HG02884 (cell line): Measurements from ENCODE around the gene MAEL.
"Not testable (repeated sequence)": the region's sequence is repeated elsewhere in the genome, so short reads cannot be mapped to it uniquely, and the experiment has no call there.

Source experiments
- ATAC-seq: cut with Tn5 transposase; IDR thresholded peaks from one replicate; pipeline ENCODE4 v1.9.1; 2021; ENCODE audit warnings: mild to moderate bottlenecking, moderate library complexity; ENCODE audit not compliant: unreplicated experiment

The MAEL gene

DNA sequence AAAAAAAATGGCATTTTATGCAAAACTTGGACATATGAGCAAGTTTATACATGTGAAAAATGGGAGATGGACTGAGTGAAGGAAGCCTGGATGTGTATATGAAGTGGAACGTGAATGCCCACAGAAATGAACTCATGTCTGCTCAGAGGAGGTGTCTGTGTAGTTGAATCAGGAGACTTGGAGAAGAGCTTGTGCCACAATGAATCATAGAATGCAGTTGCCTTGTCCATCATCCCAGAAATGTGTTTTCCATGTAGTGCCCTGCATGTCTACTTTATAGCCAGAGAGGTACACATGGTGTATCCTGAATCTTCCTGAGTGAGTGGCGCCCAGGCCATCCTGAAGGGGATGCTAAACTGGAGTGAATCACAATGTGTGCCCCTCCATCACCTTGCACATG lies 11.1 kb upstream of the MAEL start:
- no peak for ATAC-seq

DNA sequence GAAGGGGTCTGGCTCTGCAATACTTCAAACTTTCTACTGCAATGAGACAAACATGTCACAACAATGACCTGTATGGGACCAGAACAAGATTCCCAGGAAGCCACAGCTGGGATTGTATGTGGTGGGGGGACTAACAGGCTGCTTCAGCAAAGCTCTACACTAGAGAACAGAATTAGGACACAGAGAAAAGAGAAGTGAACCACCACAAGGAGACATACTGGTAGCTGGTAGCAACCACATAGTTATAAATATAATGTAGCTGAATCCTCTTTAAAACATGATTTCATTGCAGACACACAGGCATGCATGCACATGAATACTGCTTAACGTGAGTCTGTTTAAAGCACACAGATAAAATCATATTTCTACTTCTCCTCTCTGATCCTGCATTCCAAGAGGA lies 10.3 kb upstream of the MAEL start:
- peak; percentile 38 for ATAC-seq

DNA sequence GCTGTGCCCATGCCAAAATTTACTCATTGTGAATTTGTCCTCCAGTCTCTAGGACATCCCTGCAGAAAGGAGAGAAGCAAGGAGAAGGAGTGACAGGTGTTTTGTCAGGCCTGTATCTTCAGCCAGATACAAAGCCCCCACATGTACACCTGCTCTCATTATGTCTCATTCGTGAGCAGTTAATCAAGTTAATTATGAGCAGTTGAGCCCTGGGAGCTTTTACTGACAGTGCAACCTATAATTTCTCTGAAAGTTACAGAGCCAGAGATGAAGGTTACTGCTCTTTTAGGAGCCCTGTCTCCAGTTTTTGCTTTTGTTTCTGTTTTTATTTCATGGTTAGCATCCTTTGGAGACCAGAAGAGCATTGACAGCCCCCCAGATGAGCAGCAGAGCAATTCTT lies 8.7 kb upstream of the MAEL start:
- ATAC-seq: no peak

DNA sequence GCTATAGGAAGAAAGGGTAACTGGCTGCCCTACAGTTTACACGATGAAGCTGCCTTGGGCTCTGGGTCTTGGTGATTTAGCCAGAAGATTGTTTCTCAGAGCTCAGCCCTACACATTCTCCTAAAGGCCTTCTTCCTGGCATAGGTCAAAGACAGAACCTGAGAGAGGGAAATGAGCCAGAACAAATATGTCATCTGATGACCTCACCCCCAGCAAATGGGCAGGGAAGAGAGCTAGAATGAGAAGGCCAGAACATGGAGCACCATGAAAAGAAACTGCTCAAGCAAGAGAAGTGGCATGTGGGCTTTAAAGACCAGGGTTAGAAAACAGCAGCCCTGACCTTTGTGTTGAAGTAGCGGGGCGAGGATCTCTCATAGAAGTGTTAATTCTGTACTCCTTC lies 8.3 kb upstream of the MAEL start:
- ATAC-seq: no peak

DNA sequence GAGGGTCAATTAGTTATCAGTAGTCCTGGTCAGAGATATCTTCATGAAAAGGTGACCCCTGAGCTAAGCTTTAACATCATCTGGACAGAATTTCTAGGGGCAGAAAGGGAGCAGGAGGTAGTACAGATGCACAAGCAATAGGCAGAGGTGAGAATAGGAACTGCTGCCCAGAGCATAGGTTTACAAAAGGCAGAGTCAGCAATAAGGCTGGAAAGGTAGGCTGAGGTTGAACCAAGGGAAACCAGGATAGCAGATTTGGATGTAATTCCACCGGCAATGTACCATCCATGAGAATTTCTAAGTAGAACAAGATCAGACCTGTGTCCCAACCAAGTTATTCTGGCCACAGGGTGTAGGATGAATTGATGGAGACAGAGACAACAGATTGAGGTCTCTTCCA lies 7.5 kb upstream of the MAEL start:
- no peak for ATAC-seq

DNA sequence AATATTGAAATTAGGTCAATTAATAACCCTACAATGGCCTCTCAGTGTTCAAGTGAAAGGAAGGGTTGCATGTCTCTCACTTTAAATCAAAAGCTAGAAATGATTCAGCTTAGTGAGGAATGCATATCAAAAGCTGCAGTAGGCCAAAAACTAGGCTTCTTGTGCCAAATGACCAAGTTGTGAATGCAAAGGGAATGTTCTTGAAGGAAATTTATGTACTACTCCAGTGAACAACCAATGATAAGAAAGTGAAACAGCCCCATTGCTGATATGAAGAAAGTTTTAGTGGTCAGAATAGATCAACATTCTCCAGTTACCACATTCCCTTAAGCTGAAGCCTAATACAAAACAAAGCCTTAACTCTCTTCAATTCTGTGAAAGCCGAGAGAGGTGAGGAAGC lies 10.0 kb downstream of the MAEL start:
- no peak for ATAC-seq

DNA sequence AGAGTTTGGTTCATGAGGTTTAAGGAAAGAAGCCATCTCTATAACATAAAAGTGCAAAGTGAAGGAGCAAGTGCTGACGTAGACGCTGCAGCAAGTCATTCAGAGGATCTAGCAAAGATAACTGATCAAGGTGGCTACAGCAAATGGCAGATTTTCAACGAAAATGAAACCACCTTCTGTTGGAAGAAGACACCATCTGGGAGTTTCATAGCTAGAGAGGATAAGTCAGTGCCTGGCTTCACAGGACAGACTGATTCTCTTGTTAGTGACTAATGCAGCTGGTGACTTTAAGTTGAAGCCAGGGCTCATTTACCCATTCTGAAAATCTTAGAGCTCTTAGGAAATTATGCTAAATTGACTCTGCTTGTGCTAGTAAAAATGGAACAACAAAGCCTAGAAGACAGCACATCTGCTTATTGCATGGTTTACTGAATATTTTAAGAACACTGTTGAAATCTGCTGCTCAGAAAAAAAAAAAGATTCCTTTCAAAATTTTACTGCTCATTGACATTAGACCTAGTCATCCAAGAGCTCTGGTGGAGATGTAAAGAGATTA lies 10.5 kb downstream of the MAEL start:
- ATAC-seq: no peak

DNA sequence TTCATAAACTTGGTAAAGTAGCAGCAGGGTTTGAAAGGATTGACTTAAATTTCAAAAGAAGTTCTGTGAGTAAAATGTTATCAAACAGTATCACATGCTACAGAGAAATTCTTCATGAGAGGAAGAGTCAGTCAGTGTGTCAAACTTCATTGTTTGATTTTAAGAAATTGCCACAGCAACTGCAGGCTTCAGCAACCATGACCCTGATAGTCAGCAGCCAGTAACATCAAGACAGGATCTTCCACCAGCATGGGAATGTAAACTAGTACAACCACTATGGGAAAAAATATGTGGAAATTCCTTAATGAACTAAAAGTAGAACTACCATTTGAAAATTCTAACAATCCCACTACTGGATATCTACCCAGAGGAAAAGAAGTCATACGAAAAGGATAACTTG lies 11.5 kb downstream of the MAEL start:
- ATAC-seq: no peak

DNA sequence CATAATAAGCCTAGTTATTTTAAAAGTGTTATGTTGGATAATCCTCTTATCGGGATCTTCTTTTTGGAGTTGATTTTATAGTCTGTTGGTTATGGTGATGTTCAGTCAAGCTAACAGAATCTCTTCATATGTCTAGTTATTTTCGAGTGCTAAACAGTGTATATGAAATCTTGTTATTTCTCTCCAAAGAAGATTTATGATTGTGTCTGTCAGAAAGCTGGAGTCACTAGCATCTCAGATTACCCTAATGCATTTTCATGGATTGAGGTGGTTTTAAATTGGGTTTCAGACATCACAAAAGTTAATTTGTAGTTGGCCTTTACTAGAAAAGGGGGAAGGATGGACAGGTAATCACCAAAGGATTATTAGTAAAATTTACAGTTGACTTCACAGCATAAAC lies 13.3 kb downstream of the MAEL start:
- no peak for ATAC-seq

DNA sequence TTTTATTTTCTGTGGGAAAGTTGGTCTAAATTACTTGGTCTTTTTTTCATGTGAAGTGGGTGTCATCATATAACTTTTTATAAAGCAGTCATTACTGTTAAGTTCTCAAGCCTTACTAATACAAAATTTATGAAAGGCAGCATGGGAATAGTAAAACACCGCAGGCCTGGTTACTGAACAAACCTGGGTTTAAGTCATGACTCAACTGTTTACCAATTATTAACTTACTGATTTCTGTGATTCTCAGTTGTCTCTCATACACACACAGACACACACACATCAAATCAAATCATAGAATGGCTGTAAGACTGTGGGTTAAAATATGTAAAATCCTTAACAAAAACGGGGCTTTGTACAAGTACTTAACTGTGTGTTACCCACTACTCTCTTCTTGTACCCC lies 14.6 kb downstream of the MAEL start:
- no peak for ATAC-seq

DNA sequence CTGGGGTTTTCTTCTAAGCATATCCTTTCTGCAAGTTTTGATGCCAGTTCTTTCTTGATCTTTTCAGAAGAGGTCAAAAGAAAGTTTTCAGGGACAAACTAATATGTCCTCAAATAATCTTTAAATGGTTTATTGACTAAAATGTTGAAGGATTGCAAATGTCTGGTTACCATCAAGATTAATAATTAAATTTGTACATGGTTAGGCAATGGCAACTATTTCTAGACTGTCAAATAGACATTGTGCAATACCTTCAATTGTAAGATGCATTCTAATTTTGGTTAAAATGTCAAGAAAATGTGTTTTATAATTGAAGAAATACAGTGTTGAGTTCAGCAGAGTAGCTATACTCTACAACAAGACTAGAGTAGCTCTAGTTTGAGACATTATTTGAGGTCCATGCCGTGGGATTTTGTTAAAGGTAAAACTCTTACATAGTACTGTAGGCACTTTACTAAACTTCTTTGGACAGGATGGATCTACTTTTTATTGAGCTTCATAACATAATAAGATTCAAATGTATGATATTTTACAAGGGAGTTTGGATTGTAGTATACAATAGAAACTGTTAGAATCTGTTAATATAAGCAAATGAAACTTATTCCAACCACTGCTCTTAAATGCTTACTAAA lies 22.6 kb downstream of the MAEL start:
- no peak for ATAC-seq

DNA sequence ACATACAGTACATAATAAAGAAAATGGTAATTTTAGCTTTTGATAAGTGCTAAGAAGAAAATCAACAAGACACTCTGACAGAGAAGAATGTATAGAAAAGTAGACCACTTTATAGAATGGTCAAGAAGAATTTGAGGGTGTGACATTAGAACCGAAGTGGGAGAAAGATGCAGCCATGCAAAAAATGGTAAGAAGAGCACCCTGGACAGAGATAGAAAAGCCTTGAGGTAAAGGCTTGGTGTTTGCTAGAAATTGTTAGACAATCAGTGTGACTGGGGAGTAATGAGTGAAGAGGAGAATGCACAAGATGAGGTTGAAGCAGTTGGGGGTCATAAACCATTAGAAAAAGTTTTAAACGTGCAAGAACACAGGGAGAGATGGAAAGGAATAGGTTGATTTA lies 23.5 kb downstream of the MAEL start:
- ATAC-seq: no peak

DNA sequence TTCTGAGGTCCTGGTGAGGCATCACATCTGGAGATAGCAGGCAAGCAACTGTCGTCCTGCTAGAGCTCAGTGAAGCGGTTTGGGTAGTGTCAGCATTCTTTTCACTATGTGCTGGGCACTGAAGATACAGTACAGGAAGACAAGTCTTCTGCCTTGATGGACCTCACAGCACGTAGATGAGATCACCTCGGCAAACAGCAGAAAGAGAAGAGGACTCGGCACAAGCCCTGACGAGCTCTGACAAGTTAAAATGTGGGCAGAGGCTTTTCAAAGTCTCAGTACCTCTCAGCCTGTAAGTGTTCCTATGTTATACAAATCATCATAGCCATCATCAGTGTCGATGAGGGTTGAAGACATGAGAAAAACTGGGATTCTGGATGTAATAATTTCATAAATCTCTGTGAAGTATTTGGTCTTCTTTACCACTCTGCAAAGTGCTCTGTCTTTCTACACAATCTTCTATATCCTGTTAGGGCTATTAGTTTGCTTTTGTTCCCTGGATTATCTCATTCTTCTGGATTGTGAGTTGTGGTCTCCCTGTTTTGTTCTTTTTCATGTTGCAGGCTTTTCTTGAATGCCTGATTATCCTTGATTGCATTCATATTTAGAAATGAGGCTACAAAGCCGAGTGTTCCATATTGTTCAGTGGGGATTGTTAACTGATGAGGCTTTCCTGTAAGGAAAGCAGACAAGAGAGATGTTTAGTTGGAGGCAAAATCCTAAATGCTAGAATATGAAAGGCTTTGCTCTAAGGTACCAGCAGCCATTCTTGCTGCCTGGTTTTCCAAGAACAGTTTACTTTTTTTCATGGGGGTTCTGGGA lies 24.2 kb downstream of the MAEL start:
- no peak for ATAC-seq

DNA sequence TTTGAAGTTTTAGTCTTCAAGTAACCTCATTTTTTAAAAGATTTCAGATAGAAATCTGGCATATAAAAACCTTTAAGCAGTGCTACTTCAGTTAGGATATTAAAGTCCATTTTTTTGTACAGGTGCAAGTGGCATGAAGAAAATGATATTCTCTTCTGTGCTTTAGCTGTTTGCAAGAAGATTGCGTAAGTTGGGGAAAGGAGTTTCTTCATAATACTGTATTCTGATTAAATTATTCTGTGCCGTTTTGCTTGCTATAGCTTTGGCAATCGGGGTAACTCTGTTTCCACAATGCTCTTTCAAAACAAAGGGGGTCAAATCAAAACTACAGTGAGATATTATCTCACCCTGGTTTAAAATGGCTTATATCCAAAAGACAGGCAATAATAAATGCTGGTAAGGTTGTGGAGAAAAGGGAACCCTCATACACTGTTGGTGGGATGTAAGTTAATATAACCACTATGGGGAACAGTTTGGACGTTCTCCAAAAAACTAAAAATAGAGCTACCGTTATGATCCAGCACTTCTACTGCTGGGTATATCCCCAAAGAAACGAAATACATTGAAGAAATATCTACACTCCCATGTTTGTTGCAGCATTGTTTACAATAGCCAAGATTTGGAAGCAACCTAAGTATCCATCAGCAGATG lies 27.1 kb downstream of the MAEL start:
- ATAC-seq: no peak

DNA sequence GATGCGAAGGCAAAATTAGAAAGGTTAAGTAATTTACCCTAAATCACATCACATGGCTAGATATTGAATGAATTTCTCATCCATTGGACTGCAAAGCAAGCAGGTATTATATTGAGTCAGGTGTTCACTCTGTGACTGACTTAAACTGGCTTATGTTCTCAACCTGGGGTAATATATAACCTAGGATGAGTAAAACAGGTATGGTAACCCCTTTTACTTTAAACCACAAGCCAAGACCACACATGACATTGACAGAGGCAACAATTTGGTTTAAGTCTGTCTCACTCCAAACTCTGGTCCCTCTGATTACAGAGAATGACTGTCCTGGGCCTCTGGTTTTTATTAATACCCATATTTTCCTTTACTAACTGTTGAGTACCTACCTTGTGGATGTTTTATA lies 33.3 kb downstream of the MAEL start:
- ATAC-seq: no peak

DNA sequence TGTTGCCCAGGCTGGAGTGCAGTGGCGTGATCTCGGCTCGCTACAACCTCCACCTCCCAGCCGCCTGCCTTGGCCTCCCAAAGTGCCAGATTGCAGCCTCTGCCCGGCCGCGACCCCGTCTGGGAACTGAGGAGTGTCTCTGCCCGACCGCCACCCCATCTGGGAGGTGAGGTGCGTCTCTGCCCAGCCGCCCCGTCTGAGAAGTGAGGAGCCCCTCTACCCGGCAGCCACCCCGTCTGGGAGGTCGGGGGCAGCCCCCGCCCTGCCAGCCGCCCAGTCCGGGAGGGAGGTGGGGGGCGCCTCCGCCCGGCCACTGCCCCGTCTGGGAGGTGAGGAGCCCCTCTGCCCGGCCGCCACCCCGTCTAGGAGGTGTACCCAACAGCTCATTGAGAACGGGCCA lies 40.5 kb downstream of the MAEL start:
- not testable (repeated sequence) for ATAC-seq

DNA sequence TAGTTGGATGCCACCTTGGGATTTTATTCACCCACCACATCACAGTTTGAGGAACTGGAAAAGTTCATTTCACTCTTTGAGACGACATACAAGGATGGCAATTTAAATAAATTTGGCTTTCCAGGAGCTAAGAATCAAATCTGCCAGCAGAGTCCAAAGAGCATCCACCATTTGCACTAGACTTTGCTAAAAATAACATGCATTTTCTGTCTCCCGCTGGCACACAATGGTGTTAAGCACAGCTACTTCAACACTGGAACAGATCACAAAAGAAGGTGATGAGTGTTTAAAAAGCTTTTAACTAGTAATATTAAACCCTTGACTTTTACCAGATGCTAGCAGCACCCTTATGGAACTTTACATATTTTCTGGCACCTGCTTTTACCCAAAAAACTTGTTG lies 44.6 kb downstream of the MAEL start:
- ATAC-seq: no peak

DNA sequence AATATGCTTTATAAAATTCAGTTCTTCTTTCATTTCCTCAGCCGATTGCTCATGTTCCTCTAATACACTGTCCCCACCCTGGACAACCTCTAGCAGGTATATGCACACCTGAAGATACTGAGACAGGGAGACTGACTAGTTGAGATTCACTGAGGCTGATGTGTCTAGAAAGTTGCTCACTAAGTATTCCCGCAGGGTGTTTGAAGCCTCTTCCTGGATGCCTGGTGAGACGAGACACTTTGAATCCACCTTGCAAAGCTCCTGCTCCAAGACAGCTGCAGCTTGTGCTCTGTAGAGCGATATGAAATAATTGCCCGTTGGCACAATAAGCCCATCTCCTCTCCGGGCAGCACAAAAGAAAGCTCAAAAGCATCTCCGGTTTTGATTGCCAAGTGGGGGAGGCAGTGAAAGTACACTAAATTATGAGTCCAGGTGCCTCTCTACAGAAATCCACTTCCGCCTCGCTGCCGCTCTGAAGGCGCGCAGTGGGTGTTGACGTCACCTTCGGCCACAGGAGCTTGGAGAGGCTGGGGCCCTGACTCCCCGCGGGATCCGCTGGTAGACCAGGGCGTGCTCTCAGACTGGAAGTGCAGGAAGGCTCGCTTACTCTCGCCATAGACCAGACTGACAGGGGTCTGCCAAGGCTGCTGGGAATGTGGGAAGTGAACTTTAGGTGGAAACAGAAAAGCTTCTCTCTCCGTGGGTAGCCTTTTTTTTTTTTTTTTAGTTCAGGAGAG lies 54.8 kb downstream of the MAEL start:
- peak; percentile 98 for ATAC-seq

DNA sequence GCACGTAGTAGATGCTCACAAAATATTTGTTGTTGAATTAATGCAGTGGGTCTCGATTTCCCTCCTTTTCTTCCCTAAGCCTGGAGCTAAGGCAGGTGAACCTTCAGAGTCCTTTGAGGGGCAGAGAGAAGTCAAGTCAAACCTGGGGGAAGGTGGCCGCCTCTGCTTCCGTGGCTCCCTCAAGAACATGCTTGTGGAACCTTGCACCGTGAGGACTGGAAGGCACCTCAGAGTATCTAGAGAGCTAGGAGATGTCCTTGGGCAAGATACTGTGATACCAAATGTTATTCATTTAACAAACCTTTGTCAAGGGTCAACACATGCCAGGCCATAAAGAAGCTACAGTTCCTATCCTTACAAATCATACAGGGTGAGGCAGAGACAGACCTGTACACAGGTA lies 62.8 kb downstream of the MAEL start:
- ATAC-seq: no peak

DNA sequence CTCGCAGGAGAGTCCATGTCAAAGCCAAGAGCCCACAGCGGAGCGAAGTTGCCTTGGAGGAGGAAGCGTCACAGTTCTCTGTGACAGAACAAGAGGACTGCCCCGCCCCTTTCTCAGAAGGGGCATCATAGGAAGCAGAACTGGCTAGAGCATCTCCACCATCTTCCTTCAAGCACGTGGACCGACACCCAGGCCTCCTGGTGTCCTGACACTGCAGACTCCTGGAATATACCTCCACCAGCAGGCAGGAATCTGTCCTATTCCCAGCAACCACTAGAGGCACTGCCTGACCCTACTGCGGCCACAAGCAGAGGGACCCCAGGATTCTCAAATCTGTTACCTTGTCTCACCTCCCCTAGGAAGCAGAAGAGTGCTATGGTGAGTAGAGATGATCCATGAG lies 63.3 kb downstream of the MAEL start:
- ATAC-seq: no peak

DNA sequence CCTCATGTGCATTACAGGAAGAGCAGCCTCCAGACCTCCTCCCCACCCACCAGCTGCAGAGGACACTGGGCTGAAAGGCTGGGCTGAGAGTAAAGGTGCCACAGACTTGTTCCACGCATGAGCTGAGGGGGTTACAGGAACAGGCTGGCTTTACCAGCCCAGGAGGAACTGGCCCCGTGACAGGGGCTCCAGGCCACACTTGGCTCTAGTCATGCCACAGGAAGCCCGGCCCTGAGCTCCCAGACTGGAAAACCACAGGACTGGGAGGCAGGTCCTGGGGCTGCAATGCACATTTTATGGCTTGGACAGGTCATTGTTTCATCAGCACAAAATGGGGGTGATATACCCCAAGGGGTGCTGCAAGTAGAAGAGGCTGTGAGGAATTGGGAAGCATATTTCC lies 65.5 kb downstream of the MAEL start:
- ATAC-seq: no peak
